Keratinocyte (primary cell): ENCODE results near the gene SEC14L2.

Experiments
- CTCF ChIP-seq, 3 experiments: IDR thresholded peaks in 1 of 3; conservative IDR thresholded peaks in 1 of 3; optimal IDR thresholded peaks in 1 of 3; 2 replicates in 2 of 3; 3 replicates in 1 of 3; pipeline versions ENCODE3 to v1.5.1; 2011; ENCODE audit warnings: low read length in 3 of 3, mild to moderate bottlenecking in 3 of 3, moderate library complexity in 2 of 3, control low read depth in 1 of 3, inconsistent platforms in 1 of 3; ENCODE audit not compliant: insufficient read depth in 2 of 3; ENCODE audit errors: extremely low read depth in 1 of 3
- EZH2 ChIP-seq: IDR thresholded peaks from one replicate; pipeline ENCODE4 v1.6.1; 2012; ENCODE audit warnings: inconsistent platforms, mild to moderate bottlenecking, low read length, moderate library complexity

GRCh38 chr22:30469165-30469564 lies 72.3 kb downstream of the SEC14L2 start:
- TF ChIP-seq CTCF (optimal IDR thresholded peaks at IDR 0.05 in 1 of 3, IDR thresholded peaks at IDR 0.05 in 1 of 3, conservative IDR thresholded peaks at IDR 0.05 in 1 of 3; ENCODE audit: extremely low read depth in 1 of 3, insufficient read depth in 2 of 3, low read length in 3 of 3) (no peak), EZH2 (no peak)
